HL-60 (cell line): ENCODE measurements around the gene NMT1.

Experiments
- POLR2AphosphoS5 ChIP-seq: IDR thresholded peaks from 2 replicates; pipeline ENCODE4 v1.6.1; 2012; ENCODE audit warnings: low read depth
- TF ChIP-seq, protein P1 (sequence below): IDR thresholded peaks from one replicate; pipeline ENCODE4 v1.5.1; 2011; ENCODE audit warnings: low read length, control low read depth, inconsistent platforms; ENCODE audit not compliant: insufficient read depth

GRCh38 chr17:45121055-45121454 lies 59.9 kb downstream of the NMT1 start:
- TF ChIP-seq, protein P1, sequence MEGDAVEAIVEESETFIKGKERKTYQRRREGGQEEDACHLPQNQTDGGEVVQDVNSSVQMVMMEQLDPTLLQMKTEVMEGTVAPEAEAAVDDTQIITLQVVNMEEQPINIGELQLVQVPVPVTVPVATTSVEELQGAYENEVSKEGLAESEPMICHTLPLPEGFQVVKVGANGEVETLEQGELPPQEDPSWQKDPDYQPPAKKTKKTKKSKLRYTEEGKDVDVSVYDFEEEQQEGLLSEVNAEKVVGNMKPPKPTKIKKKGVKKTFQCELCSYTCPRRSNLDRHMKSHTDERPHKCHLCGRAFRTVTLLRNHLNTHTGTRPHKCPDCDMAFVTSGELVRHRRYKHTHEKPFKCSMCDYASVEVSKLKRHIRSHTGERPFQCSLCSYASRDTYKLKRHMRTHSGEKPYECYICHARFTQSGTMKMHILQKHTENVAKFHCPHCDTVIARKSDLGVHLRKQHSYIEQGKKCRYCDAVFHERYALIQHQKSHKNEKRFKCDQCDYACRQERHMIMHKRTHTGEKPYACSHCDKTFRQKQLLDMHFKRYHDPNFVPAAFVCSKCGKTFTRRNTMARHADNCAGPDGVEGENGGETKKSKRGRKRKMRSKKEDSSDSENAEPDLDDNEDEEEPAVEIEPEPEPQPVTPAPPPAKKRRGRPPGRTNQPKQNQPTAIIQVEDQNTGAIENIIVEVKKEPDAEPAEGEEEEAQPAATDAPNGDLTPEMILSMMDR: no peak
- no peak for TF ChIP-seq POLR2AphosphoS5
